Activated CD8-positive, alpha-beta T cell treated with anti-CD3 and anti-CD28 coated beads, Interleukin-2, amount 10 ng/mL, durations not matched to agents 7 days and 5 days (primary cell): ENCODE measurements around the gene NUB1. TPM values are rescaled to one million over a fixed set of nuclear protein-coding genes. Genes with fewer than 3 reads are reported as not detected.

Experiments
- ATAC-seq: fragments of 150-1000 bp; cut with Tn5 transposase; one replicate; pipeline ENCODE4 v1.10.0; 2021; ENCODE audit warnings: moderate library complexity
- CTCF ChIA-PET: fragments of 350-600 bp; sonication (Branson Sonifier 250); formaldehyde crosslinking; loops from one replicate; lab custom pipeline; 2021; ENCODE audit warnings: antibody characterized with exemption; lab: Charles Lee
- POLR2A ChIA-PET: fragments of 350-600 bp; sonication (Branson Sonifier 250); formaldehyde crosslinking; loops from one replicate; lab custom pipeline; 2021; ENCODE audit warnings: antibody characterized with exemption; lab: Charles Lee
- DNase-seq: peaks from one replicate; pipeline ENCODE4 v3.0.0-alpha.2; 2020
- H3K27ac Mint-ChIP-seq: one replicate; pipeline ENCODE4 v1.8.0; 2021; ENCODE audit warnings: mild to moderate bottlenecking, mixed read lengths
- H3K27me3 Mint-ChIP-seq: one replicate; pipeline ENCODE4 v1.8.0; 2021; ENCODE audit warnings: low read depth, mixed read lengths
- H3K36me3 Mint-ChIP-seq: one replicate; pipeline ENCODE4 v1.8.0; 2021; ENCODE audit warnings: low read depth, mixed read lengths
- H3K4me1 Mint-ChIP-seq: one replicate; pipeline ENCODE4 v1.8.0; 2021; ENCODE audit warnings: low read depth, mixed read lengths
- H3K4me3 Mint-ChIP-seq: one replicate; pipeline ENCODE4 v1.8.0; 2021; ENCODE audit warnings: mild to moderate bottlenecking, mixed read lengths
- H3K9me3 Mint-ChIP-seq: one replicate; pipeline ENCODE4 v1.8.0; 2022; ENCODE audit warnings: mixed read lengths; ENCODE audit not compliant: insufficient read depth
- total RNA-seq, 2 experiments: library from RNA; stranded (reverse); gene quantifications; one replicate each; pipeline ENCODE4 v1.2.3, GENCODE V29; 2021

The NUB1 gene
- total RNA-seq, 2 experiments from 2014 or later, result 59.0 to 59.2 TPM

GRCh38 chr7:151409667-151410404, 68.2 kb downstream of the NUB1 start, which contains the start of gene WDR86:
TSS of gene WDR86 (minus strand) at chr7:151410038. CDS start at chr7:151409589, 449 bp downstream.
- POLR2A ChIA-PET, result no interaction called here
- Mint-ChIP-seq H3K9me3 (no peaks in the 10 kb centered on the region), H3K4me3 (peak within 1 kb of the TSS; percentile 40), H3K27me3 (peaks cover 51% of the 10 kb centered on the region), H3K36me3 (no peaks in the 10 kb centered on the region), H3K27ac (peak within 1 kb of the TSS; percentile 54), H3K4me1 (peaks cover 10% of the 10 kb centered on the region)
- CTCF ChIA-PET, result interaction anchor here (0.8 kb wide), 1 partner anchor 20 kb away, joined by 3 read pairs; no protein-coding TSS in a partner anchor
- ATAC-seq (peak; percentile 7), DNase-seq (no peak)

GRCh38 chr7:151410405-151411390, 69.1 kb downstream of the NUB1 start:
- CTCF ChIA-PET, result interaction anchor here (1.6 kb wide), 1 partner anchor 37 kb away, joined by 6 read pairs; no protein-coding TSS in a partner anchor
- Mint-ChIP-seq H3K27me3 (peaks cover 57% of the 10 kb centered on the region), H3K36me3 (no peaks in the 10 kb centered on the region), H3K4me1 (peaks cover 10% of the 10 kb centered on the region), H3K27ac (no peak overlapping the region), H3K4me3 (no peak overlapping the region), H3K9me3 (no peaks in the 10 kb centered on the region)
- POLR2A ChIA-PET, result interaction anchor here (0.5 kb wide), 1 partner anchor 31 kb away, joined by 4 read pairs; no protein-coding TSS in a partner anchor
- no peak for DNase-seq
- ATAC-seq, result no peak

- Mint-ChIP-seq H3K36me3 (no peaks in the 10 kb centered on the region), H3K4me1 (peaks cover 10% of the 10 kb centered on the region), H3K9me3 (no peaks in the 10 kb centered on the region), H3K27me3 (peaks cover 58% of the 10 kb centered on the region), H3K27ac (no peak overlapping the region), H3K4me3 (no peak overlapping the region)
- ATAC-seq, result no peak
- CTCF ChIA-PET, result interaction anchor here (1.6 kb wide), 1 partner anchor 37 kb away, joined by 6 read pairs; no protein-coding TSS in a partner anchor
- DNase-seq, result no peak
- POLR2A ChIA-PET, result interaction anchor here (0.6 kb wide), 1 partner anchor 22 kb away, joined by 3 read pairs; no protein-coding TSS in a partner anchor
Measured at GRCh38 chr7:151411551-151411950, 69.9 kb downstream of the NUB1 start.

GRCh38 chr7:151412318-151412717, 70.7 kb downstream of the NUB1 start:
- no peaks in the 10 kb centered on the region for H3K9me3 Mint-ChIP-seq
- peaks cover 55% of the 10 kb centered on the region for H3K27me3 Mint-ChIP-seq
- no peak overlapping the region for H3K27ac Mint-ChIP-seq
- H3K4me3 Mint-ChIP-seq, result no peak overlapping the region
- DNase-seq (no peak), ATAC-seq (no peak)
- CTCF ChIA-PET, result interaction anchor here (1.6 kb wide), 1 partner anchor 36 kb away, joined by 6 read pairs; no protein-coding TSS in a partner anchor
- POLR2A ChIA-PET, result interaction anchor here (0.6 kb wide), 2 partner anchors 19 to 21 kb away, joined by 3 read pairs; no protein-coding TSS in a partner anchor
- peaks cover 10% of the 10 kb centered on the region for H3K4me1 Mint-ChIP-seq
- no peaks in the 10 kb centered on the region for H3K36me3 Mint-ChIP-seq

- ChIA-PET CTCF (interaction anchor here (0.8 kb wide), 1 partner anchor 46 kb away, joined by 3 read pairs; no protein-coding TSS in a partner anchor), POLR2A (no interaction called here)
- Mint-ChIP-seq H3K9me3 (peaks cover 3% of the 10 kb centered on the region), H3K27me3 (peaks cover 58% of the 10 kb centered on the region), H3K4me1 (peaks cover 10% of the 10 kb centered on the region), H3K27ac (no peak overlapping the region), H3K4me3 (no peak overlapping the region), H3K36me3 (peaks cover 2% of the 10 kb centered on the region)
- DNase-seq, result no peak
- ATAC-seq, result no peak
Measured at GRCh38 chr7:151413241-151413640, 71.6 kb downstream of the NUB1 start.

GRCh38 chr7:151415375-151416105, 73.9 kb downstream of the NUB1 start:
- Mint-ChIP-seq H3K4me3 (no peak overlapping the region), H3K36me3 (peaks cover 2% of the 10 kb centered on the region), H3K27ac (no peak overlapping the region), H3K27me3 (peaks cover 45% of the 10 kb centered on the region), H3K4me1 (peaks cover 2% of the 10 kb centered on the region), H3K9me3 (peaks cover 15% of the 10 kb centered on the region)
- ChIA-PET POLR2A (interaction anchor here (1.1 kb wide), 1 partner anchor 37 kb away, joined by 4 read pairs; no protein-coding TSS in a partner anchor), CTCF (no interaction called here)
- ATAC-seq, result no peak
- DNase-seq, result no peak

GRCh38 chr7:151416112-151416940, 74.7 kb downstream of the NUB1 start:
- Mint-ChIP-seq H3K4me3 (no peak overlapping the region), H3K4me1 (peaks cover 2% of the 10 kb centered on the region), H3K27me3 (peaks cover 37% of the 10 kb centered on the region), H3K9me3 (peaks cover 15% of the 10 kb centered on the region), H3K27ac (no peak overlapping the region), H3K36me3 (peaks cover 2% of the 10 kb centered on the region)
- CTCF ChIA-PET, result no interaction called here
- POLR2A ChIA-PET, result no interaction called here
- ATAC-seq (no peak), DNase-seq (no peak)

- no peak overlapping the region for H3K27ac Mint-ChIP-seq
- peaks cover 15% of the 10 kb centered on the region for H3K9me3 Mint-ChIP-seq
- no peak for ATAC-seq
- ChIA-PET POLR2A (no interaction called here), CTCF (no interaction called here)
- DNase-seq, result no peak
- no peak overlapping the region for H3K4me3 Mint-ChIP-seq
- peaks cover 2% of the 10 kb centered on the region for H3K4me1 Mint-ChIP-seq
- H3K27me3 Mint-ChIP-seq, result peaks cover 34% of the 10 kb centered on the region
- H3K36me3 Mint-ChIP-seq, result peaks cover 3% of the 10 kb centered on the region
Measured at GRCh38 chr7:151416941-151417315, 75.3 kb downstream of the NUB1 start.

GRCh38 chr7:151420144-151420543, 78.5 kb downstream of the NUB1 start:
- H3K4me3 Mint-ChIP-seq, result no peak overlapping the region
- POLR2A ChIA-PET, result no interaction called here
- CTCF ChIA-PET, result no interaction called here

GRCh38 chr7:151422212-151422611, 80.6 kb downstream of the NUB1 start:
- Mint-ChIP-seq H3K4me3 (no peak overlapping the region), H3K9me3 (peaks cover 15% of the 10 kb centered on the region), H3K27me3 (peaks cover 20% of the 10 kb centered on the region), H3K4me1 (no peaks in the 10 kb centered on the region), H3K27ac (no peak overlapping the region), H3K36me3 (peaks cover 6% of the 10 kb centered on the region)
- POLR2A ChIA-PET, result no interaction called here
- DNase-seq, result no peak
- no peak for ATAC-seq
- CTCF ChIA-PET, result no interaction called here

More at GRCh38 chr7:151420144-151420543, 78.5 kb downstream of the NUB1 start:
- Mint-ChIP-seq H3K4me1 (no peaks in the 10 kb centered on the region), H3K36me3 (peaks cover 6% of the 10 kb centered on the region), H3K9me3 (peaks cover 15% of the 10 kb centered on the region), H3K27me3 (peaks cover 21% of the 10 kb centered on the region), H3K27ac (no peak overlapping the region)
- ATAC-seq (no peak), DNase-seq (no peak)
